K562 treated with DMSO at 1 percent for 4 hours (cell line): Measurements from ENCODE around the gene HARS1. TPM values are rescaled to one million over a fixed set of nuclear protein-coding genes. Genes with fewer than 3 reads are reported as not detected.

ENCODE experiments used
- total RNA-seq: library from RNA; unstranded; fragments of 300-600 nt; gene quantifications from 2 replicates; pipeline ENCODE4 v1.2.3, GENCODE V29; 2022; ENCODE audit not compliant: insufficient read depth

HARS1 gene, protein sequence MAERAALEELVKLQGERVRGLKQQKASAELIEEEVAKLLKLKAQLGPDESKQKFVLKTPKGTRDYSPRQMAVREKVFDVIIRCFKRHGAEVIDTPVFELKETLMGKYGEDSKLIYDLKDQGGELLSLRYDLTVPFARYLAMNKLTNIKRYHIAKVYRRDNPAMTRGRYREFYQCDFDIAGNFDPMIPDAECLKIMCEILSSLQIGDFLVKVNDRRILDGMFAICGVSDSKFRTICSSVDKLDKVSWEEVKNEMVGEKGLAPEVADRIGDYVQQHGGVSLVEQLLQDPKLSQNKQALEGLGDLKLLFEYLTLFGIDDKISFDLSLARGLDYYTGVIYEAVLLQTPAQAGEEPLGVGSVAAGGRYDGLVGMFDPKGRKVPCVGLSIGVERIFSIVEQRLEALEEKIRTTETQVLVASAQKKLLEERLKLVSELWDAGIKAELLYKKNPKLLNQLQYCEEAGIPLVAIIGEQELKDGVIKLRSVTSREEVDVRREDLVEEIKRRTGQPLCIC
- 43.5 and 55.6 TPM in 2 replicates for total RNA-seq

DNA sequence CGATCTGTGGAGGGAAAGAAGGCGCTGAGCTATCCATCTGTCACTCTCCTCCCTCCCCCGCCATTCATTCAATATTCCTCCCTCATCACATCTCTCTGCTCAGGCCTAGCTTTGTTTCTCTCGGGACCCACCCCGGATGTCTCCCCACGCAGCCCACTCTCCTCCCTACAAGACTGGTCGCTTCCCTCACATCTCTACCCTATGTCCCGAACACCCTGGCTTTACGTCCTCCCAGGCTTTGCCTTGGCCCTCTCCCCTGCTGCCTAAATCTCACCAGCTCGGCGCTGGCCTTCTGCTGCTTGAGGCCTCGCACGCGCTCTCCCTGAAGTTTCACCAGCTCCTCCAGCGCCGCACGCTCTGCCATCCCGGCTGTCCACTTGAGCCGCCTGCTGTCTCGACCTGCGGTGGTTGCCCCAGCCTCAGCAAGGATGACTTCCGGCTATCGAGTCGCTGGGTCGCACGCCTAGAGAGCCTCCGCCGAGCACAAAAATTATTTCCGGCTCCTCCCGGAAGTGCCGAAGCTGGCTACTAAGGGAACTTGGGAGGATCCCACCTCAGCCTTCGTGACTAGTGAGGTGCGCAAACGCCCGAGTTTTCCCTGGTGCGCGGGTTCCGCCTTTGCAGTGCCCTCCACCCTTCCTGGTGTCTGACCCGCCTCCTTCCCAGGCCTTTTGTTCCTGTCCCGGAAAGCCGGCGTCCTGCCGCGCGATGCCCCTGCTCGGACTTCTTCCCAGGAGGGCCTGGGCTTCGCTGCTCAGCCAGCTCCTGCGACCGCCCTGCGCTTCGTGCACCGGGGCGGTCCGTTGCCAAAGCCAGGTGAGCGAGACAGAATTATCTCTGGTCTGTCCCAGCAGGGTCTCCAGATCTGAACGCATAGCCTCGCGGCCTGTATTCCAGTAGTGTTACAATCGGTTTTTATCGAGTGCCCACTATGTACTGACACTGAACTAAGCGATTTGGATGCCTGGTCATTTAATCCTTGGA lies at the start of gene HARS1, which contains the start of gene HARS2:
Gene HARS1, minus strand, starts transcription at position 430 of the 984 bp plus-strand sequence. Its CDS starts 66 bp downstream, at position 364.
Gene HARS2, plus strand, starts transcription at position 515 of the 984 bp plus-strand sequence. Its CDS starts 194 bp downstream, at position 709.

DNA sequence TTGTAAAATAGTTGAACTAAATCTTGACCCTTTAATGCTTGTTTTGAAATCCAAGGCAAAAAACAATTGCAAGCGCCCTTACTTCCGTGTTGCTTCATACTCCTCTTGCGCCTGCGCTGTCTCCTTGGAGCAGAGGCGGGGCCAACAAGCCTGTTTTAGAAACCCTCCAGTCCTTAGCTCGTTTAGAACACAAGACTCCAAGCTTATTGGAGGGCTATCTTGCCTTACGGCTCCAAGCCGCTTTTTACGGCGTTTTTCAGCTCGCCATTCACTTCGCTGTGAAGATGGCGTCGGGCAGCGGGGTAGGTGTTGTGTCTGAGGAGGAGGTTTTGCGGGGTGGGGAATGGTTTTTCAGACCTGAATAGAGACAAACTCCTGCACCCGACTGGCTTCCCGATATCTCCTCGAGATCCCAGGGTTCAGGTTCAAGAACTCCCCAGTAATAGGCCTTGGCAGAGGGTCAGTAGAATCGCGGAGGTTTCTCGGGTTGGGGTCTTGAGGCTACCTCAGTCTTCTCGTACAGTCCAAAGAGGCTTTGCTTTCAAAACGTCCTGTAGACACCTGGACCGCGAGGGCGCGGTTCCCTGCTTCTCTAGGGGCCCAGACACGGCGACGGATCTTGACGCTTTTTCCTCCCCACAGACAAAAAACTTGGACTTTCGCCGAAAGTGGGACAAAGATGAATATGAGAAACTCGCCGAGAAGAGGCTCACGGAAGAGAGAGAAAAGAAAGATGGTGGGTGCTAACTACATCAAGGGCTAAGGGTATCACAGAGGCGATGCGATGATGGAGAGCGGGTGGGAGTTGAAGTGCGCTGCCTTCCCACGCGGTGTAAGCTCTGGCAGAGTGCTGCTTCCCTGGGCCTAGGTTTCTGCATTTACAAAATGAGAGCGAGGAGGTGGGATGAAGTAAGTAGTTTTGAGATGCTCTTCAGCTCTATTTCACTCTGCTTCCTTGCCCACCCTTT lies 9.3 kb upstream of the HARS1 start, which contains the start of gene ZMAT2:
Gene ZMAT2, plus strand, starts transcription at position 271 of the 968 bp plus-strand sequence. Its CDS starts 14 bp downstream, at position 285.

DNA sequence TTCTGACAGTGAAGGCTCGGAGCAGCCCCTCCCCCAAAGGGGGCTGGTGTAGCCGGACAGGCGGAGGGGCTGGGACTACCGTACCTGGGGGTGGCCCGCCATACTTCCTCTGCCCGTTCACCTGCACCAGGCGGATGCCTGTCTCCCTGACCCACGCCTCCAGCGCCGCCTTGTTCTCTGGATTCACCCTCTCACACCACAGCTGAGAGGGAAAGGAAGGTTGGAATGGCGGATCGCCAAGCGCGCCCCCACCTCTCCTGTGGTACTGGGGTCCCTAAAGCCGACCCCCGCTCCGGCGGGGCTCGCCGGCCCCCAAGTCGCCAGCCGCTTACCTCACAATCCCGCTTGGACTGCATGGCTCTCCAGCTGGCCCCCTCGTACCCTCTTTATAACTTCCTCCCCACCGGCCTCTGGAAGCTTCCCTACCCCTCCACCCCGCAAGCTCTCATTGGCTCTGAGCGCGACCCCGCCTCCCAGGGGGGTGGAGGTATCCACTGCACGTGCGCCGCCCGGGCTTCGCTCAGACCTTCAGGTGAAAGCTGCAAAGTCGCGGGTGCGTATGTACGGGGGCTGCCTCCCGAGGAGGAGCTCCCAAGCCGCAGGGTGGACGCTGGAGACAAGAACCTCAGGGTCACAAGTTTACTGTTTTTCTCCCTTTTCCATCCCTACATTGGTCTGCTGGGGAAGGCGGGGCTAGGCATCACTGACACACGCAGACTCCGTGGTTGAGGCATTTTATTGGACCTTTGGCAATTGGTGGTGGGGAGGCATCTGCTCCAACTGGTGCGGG lies 17.8 kb downstream of the HARS1 start, which contains the start of gene DND1:
Gene DND1, minus strand, starts transcription at position 390 of the 790 bp plus-strand sequence. Its CDS starts 34 bp downstream, at position 356.

DNA sequence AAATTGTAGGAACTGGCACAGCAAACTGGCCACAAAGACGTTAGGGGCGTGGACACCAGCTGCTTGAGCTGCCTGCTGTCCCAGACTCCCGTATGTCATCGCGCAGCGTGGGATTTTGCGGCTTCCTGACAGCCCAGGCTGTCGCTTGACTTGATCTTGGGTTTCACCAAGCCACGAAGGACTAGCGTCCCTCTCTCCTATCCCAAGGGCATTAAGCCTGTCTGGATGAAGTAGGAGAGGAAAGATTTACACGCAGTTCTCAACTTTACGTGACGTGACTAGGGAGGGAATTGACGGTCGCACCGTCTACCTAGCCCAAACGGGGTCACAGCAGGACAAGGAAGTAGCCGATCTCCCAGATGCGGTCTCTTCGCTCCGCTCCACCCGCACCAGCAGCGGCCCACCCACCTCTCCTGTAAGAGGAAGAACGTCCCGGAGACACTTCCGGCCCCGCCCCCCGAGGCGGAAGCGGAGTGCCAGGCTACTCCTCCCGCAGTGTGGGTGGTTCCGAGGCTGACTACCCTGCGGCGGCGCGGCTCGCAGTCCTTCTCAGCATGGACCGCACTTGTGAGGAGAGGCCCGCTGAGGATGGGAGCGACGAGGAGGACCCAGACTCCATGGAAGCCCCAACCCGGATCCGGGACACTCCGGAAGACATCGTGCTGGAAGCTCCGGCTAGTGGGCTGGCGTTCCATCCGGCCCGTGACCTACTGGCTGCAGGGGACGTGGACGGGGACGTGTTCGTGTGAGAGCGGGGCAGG lies 26.6 kb downstream of the HARS1 start, which contains the start of gene WDR55:
Gene WDR55, plus strand, starts transcription at position 546 of the 761 bp plus-strand sequence. Its CDS starts 9 bp downstream, at position 555.

DNA sequence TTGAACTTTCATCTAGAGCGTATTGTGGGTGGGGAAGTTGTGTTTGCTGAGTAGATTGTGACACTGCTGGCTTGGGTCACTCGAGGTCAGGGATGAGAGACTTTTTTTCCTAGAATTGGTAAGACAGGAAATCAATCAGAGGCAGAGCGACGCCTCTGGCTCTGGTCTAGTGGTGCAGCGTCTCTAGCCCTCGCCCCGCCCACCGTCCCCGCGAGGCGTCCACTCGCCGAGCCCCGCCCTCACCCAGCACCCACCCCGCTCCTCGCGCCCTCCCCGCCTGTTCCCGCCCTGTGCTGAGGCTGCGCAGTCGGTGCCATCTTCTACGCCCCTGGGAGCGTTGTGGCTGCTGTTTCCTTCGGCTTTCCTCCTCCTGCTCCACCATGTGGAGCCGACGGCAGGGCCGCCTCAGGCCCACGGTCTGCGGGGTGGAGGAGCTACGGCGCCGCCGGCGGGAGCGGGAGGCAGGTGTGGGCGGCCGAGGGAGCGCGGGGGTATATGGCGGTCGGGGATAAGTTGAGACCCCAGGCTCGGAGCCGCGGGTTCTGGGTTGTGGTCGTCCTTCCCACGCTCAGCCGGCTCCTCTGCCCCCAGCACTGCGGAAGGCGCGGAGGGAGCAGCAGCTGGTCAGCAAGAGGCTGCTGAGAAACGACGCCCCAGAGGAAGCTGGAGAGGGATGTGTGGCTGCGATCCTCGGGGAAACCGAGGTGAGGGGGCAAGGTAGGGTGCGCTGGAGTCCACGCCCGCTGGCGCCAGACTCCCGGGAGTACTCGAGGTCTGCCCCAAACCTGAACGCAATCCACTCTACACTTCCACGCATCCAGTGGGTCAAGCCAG lies 51.8 kb downstream of the HARS1 start, which contains the start of gene TMCO6:
Gene TMCO6, plus strand, starts transcription at position 304 of the 834 bp plus-strand sequence. Its CDS starts 77 bp downstream, at position 381.

DNA sequence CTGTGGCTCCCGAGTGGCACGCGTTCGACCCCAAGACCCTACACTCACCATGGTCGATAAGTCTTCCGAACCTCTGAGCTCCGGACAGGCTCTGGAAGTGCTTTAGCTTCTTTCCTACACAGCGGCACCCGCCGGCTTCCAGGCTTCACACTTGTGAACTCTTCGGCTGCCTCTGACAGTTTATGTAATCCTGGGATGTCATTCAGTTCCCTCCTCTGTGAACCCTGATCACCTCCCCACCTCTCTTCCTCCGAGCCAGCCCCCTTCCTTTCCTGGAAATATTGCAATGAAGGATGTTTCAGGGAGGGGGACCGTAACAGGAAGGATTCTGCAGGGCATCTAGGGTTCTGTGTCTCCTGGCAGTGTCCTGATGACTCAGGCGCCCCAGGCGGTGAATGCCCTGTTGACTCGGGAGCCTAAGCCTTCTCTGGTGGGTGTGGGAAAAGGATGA lies 58.1 kb downstream of the HARS1 start, which contains the start of gene CD14:
Gene CD14, minus strand, starts transcription at position 155 of the 451 bp plus-strand sequence. Its CDS starts 104 bp downstream, at position 51.

Other genes starting within 250 kb of the HARS1 start
- 5.1 and 5.3 TPM in 2 replicates for gene EIF4EBP3, start 143.7 kb downstream of the HARS1 start, total RNA-seq
- gene SRA1, start 133.9 kb downstream of the HARS1 start, total RNA-seq = 24.8 and 27.5 TPM in 2 replicates
- 8.4 and 9.2 TPM in 2 replicates for gene APBB3, start 126.8 kb downstream of the HARS1 start, total RNA-seq
- 110 and 118 TPM in 2 replicates for gene SLC35A4, start 126.5 kb downstream of the HARS1 start, total RNA-seq
- 4.9 TPM in 1 of 2 replicates, not detected in the other for gene CD14, start 58.2 kb downstream of the HARS1 start, total RNA-seq
- 10.4 and 10.7 TPM in 2 replicates for gene TMCO6, start 51.9 kb downstream of the HARS1 start, total RNA-seq
- gene NDUFA2, start 43.7 kb downstream of the HARS1 start, total RNA-seq = 172 and 175 TPM in 2 replicates
- gene IK, start 43.5 kb downstream of the HARS1 start, total RNA-seq = 149 and 176 TPM in 2 replicates
- gene WDR55, start 26.5 kb downstream of the HARS1 start, total RNA-seq = 43.1 and 46.0 TPM in 2 replicates
- 3.3 and 7.0 TPM in 2 replicates for gene DND1, start 17.8 kb downstream of the HARS1 start, total RNA-seq
- gene HARS2, start 85 bp upstream of the HARS1 start, total RNA-seq = 10.2 and 15.1 TPM in 2 replicates
- gene ZMAT2, start 9.1 kb upstream of the HARS1 start, total RNA-seq = 34.6 and 43.0 TPM in 2 replicates
- gene PCDHA1, start 94.8 kb upstream of the HARS1 start, total RNA-seq = not detected in 2 replicates
- gene PCDHA2, start 103.5 kb upstream of the HARS1 start, total RNA-seq = not detected in 2 replicates
- gene PCDHA3, start 109.7 kb upstream of the HARS1 start, total RNA-seq = not detected in 2 replicates
- not detected in 2 replicates for gene PCDHA4, start 115.7 kb upstream of the HARS1 start, total RNA-seq
- not detected in 2 replicates for gene PCDHA5, start 130.2 kb upstream of the HARS1 start, total RNA-seq
- not detected in 2 replicates for gene PCDHA6, start 136.6 kb upstream of the HARS1 start, total RNA-seq
- gene PCDHA7, start 142.9 kb upstream of the HARS1 start, total RNA-seq = not detected in 2 replicates
- not detected in 2 replicates for gene PCDHA8, start 149.8 kb upstream of the HARS1 start, total RNA-seq
- not detected in 2 replicates for gene PCDHA9, start 157.0 kb upstream of the HARS1 start, total RNA-seq
- gene PCDHA10, start 164.5 kb upstream of the HARS1 start, total RNA-seq = not detected in 2 replicates
- not detected in 2 replicates for gene PCDHA11, start 177.6 kb upstream of the HARS1 start, total RNA-seq
- gene PCDHA12, start 183.9 kb upstream of the HARS1 start, total RNA-seq = not detected in 2 replicates
- not detected in 2 replicates for gene PCDHA13, start 190.8 kb upstream of the HARS1 start, total RNA-seq
- not detected in 2 replicates for gene PCDHAC1, start 234.9 kb upstream of the HARS1 start, total RNA-seq